Measurements from ENCODE around the gene GNL3.
A peak's percentile ranks its signal among the peaks of the same experiment; 100 is the strongest.
"Not testable (repeated sequence)": the region's sequence is repeated elsewhere in the genome, so short reads cannot be mapped to it uniquely, and the experiment has no call there.

GNL3 gene, protein sequence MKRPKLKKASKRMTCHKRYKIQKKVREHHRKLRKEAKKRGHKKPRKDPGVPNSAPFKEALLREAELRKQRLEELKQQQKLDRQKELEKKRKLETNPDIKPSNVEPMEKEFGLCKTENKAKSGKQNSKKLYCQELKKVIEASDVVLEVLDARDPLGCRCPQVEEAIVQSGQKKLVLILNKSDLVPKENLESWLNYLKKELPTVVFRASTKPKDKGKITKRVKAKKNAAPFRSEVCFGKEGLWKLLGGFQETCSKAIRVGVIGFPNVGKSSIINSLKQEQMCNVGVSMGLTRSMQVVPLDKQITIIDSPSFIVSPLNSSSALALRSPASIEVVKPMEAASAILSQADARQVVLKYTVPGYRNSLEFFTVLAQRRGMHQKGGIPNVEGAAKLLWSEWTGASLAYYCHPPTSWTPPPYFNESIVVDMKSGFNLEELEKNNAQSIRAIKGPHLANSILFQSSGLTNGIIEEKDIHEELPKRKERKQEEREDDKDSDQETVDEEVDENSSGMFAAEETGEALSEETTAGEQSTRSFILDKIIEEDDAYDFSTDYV

GRCh38 chr3:52685709-52686691 is at the start of gene GNL3, which contains the start of gene PBRM1:
TSS of gene GNL3 (plus strand) at chr3:52686032. CDS start at chr3:52686093, 61 bp downstream.
TSS of gene PBRM1 (minus strand) at chr3:52685913.
- DNase-seq, result peak; percentile 94

DNA sequence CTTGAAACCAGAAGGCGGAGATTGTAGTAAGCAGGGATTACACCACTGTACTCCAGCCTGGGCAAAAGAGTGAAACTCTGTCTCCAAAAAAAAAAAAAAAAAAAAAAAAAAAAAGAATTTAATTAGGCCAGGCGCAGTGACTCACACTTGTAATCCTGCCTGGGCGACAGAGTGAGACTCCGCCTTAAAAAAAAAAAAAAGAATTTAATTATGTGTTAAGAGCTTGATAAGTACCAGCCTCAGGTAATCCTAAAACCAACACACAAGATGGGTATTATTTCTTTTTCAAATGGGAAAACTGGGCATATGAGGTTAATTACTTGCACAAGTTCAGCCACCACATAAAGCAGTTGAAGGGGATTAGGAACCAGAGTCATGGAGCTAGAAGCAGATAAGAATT is 49.2 kb upstream of the GNL3 start:
- DNase-seq, result peak; percentile 12

DNA sequence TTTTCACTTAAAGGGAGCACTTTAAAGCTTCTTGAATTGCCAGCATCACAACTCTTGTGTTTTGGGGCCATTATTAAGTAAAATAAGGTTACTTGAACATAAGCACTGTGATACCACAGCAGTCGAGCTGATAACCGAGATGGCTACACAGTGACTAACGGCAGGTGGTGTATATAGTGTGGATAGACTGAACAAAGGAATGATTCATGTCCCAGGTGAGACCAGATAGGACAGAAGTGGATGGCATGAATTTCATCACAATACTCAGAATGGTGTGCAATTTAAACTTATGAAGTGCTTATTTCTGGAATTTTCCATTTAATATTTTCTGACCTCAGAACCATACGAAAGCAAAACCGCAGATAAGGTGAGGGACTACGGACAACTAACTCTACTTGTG is 40.3 kb upstream of the GNL3 start:
- no peak for DNase-seq

- peak; percentile 63 for DNase-seq
Measured at GRCh38 chr3:52649461-52650210, 36.2 kb upstream of the GNL3 start.

DNA sequence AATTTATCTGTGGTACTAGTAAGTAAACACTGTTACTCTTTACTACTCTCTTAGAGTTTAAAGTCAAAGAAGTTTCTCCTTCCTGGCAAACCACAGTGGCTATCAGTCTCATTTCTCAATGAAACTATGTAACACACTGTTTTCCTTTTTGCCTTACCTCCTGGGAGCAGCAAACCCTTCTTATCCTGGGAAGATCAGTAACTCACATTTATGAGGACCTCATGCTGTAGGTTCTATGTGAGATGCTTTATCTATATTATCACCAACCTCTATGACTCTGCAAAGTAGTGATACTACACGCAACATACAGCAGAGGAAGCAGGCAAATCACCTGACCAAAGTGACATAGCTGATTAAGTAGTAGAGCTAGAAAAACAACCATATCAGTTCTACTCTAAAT is 35.4 kb upstream of the GNL3 start:
- peak; percentile 10 for DNase-seq

GRCh38 chr3:52651592-52651991 is 34.2 kb upstream of the GNL3 start:
- no peak for DNase-seq

- no peak for DNase-seq
Measured at GRCh38 chr3:52655895-52656294, 29.9 kb upstream of the GNL3 start.

DNA sequence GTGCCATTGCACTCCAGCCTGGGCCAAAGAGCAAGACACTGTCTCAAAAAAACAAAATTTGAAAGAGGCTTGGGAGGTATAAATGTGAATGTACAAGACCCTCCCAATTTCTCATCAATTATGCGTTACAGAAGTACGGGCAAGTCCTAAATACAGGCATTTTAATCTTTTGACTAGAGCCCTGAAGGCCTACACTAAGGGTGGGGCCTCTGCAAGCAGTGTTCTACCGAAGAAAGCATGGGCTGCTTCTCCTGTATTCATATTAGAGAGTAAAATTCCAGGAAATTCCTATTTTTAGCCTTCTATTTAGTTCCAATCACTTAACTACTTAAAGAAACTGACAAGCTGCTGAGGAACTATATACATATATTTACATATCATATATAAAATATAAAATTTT is 25.8 kb upstream of the GNL3 start:
- no peak for DNase-seq

GRCh38 chr3:52663098-52663497 is 22.7 kb upstream of the GNL3 start:
- no peak for DNase-seq

DNA sequence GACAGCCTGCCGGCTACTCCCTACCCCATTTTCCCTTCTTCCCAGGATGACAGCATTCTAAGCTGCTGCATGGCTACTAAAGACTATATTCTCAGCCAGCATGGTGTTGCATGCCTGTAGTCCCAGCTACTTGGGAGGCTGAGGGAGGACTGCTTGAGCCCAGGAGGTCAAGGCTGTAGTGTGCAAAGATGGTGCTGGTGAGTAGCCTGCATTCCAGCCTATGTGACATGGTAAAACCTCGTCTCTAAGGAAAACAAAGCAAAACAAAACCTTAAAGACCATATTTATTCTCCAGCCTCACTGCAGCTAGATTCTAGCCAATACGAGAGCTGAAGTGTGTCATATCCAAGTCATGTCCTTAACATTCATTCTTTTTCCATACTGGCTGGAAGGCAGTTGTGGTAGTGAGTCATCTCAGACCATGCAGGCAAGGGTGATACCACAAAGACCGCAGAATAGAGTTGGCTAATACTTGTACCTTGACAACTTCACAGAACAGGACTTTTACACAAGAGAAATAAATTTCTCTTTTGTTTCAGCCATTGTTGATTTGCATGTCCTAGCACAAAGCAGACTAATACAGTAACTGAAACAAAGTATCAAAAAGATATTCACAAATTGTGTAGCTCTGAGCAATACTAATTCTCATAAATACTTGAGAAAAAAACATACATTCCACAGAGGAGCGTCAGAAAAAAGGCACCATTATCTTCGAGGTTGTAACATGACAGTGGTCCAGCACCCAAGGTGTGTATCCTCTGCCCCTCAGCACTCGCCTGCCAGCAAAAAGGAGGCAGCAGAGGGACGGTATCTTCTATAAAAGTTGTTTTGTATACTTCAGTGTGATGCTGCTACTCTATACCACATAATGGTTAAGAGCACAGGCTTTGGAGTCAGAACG is 15.0 kb upstream of the GNL3 start:
- DNase-seq, result peak; percentile 99

DNA sequence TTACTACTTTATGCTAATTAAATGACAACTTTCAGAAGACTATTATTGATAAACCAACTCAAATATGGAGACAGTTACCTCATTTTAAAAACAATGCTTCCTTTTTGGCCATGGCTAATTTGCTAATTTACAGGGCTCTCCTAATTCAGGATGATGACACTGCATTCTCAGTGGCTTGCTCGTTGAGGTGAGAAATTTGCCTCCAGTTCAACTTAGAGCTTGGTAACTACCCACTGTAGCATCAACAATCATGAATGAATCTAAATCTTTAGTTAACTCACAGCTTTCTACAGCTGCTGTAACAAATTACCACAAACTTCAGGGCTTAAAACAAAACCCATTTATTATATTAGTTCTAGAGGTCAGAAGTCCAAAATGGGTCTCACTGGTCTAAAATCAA is 14.2 kb upstream of the GNL3 start:
- DNase-seq, result no peak

- DNase-seq, result not testable (repeated sequence)
Measured at GRCh38 chr3:52676201-52676600, 9.6 kb upstream of the GNL3 start.

DNA sequence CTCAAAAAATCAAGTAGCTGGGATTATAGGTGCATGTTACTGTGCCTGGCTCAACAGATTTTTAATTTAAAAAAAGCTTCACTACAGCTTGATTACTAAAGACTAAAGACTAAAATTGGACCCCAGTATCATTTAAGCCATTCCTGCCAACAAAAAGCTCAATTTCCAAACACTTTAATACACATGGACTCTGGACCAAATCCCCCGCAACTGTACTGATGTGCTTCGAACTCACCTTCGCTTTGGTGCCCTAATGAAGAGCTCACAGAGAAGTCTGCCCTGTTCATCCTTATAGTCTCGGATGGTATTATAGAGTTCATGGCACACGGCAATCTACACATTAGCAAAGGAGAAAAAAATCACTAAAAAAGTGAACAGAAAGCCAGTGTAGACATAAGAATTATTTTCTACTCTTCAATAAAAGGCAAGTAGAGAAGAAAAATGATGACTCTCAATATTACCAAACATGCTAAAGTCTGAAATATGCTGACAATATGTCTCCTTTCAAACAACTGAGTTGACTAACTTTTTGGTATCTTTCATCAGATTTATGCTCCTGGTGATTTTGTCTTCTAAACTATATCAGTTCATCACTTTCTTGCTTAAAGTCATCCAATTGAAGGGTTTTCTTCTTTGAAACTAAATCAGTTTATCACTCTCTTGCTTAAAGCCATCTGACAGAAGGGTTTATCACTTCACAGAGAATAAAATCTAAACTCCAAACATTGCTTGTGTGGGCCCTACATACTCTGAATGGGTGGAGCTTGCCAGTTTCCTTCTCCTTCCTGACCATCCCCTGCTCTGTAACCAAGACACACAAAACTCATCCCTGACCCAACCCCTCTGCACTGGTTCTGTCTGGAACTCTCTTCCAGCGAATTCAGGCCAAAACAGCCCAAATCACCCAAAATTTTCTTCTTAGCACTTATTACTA is 7.3 kb upstream of the GNL3 start:
- DNase-seq, result no peak

DNA sequence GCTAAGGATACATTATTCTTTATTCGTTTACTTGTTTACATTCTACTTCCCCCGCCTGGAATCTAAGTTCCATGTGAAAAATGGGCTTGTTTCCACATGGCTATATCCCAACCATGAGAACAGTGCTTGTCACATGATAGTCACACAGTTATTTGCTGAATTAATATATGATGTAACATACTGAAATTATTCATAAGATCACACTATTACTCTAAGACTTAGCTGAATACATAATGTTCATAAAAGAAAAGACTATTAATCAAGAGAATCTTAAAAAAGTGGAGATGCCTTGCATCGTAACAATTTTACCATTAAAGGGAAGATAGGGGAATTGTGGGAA is 6.7 kb upstream of the GNL3 start:
- no peak for DNase-seq

DNA sequence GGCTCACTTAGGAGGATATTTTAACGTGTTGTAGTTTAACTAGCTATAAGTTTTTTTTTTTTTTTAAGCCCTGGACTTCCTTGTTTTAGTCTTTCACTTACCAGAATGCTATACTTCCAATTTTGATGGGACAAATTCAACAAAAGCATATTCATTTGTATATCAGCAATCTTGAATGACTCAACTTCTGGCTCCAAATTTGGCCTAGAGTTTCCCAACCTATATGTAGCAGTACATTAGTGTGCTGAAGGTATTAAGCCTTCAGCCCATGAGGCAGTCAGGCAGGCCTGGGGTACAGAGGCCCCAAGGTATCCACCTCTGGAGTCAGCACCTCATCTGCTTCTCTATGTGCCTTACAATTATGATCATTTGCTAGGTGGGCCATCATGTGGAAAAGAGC is 6.0 kb upstream of the GNL3 start:
- DNase-seq, result no peak

- no peak for DNase-seq
Measured at GRCh38 chr3:52681596-52681995, 4.2 kb upstream of the GNL3 start.

GRCh38 chr3:52682016-52682415 is 3.8 kb upstream of the GNL3 start:
- DNase-seq, result peak; percentile 79

- DNase-seq, result no peak
Measured at GRCh38 chr3:52683611-52684010, 2.2 kb upstream of the GNL3 start.

- no peak for DNase-seq
Measured at GRCh38 chr3:52684184-52684583, 1.6 kb upstream of the GNL3 start.

GRCh38 chr3:52685285-52685708 is 535 bp upstream of the GNL3 start:
- DNase-seq, result peak; percentile 79

DNA sequence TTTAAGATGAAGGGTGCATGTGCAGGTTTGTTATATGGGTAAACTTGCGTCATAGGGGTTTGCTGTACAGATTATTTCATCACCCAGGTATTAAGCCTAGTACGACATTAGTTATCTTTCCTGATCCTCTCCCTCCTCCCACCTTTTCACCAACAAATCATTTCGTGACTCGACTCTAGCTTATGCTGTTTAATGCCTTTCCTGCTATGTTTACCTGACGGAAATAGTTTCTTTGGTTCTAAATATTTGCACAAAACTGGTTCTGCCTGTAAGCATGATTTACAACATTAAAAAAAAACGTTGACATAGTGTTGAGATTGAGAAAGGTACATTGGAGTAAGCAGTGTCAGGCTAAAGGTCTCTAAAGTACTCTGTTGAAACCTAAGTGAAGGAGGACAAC is 2.4 kb downstream of the GNL3 start:
- DNase-seq, result no peak
